HG03097 (cell line): Measurements from ENCODE around the gene TERC.
"Not testable (repeated sequence)": the region's sequence is repeated elsewhere in the genome, so short reads cannot be mapped to it uniquely, and the experiment has no call there.

ENCODE experiments used
- ATAC-seq: cut with Tn5 transposase; IDR thresholded peaks from one replicate; pipeline ENCODE4 v1.9.1; 2021; ENCODE audit not compliant: unreplicated experiment, low FRiP score

The TERC gene

DNA sequence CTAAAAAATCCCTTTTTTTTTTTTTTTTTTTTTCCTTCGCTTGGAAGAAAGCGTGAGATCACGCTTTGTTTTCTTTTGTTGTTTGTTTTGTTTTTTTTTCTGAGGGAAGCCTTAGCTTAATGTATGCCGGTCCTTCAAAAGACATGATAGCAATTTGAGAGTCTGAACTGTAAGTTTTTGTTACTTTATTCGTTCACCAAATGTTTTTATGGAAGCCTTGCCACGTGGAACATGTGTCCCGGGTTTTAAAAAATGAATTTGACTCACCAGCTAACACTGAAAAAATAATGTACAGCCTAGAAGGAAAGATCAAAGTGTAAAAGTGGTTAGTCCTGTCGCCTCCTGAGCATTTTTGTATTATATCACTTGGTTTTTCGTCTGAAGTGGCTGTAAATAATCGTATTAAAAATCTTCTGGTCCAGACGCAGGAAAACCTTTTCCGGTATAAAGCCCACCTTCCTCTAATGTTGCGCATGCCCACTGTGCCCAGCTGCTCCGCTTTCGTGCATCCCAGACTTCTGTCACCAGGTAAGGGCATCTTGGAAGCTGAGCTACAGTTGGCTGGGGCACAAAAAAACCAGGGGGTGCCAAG, 7.5 kb upstream of the TERC start:
- ATAC-seq: no peak

DNA sequence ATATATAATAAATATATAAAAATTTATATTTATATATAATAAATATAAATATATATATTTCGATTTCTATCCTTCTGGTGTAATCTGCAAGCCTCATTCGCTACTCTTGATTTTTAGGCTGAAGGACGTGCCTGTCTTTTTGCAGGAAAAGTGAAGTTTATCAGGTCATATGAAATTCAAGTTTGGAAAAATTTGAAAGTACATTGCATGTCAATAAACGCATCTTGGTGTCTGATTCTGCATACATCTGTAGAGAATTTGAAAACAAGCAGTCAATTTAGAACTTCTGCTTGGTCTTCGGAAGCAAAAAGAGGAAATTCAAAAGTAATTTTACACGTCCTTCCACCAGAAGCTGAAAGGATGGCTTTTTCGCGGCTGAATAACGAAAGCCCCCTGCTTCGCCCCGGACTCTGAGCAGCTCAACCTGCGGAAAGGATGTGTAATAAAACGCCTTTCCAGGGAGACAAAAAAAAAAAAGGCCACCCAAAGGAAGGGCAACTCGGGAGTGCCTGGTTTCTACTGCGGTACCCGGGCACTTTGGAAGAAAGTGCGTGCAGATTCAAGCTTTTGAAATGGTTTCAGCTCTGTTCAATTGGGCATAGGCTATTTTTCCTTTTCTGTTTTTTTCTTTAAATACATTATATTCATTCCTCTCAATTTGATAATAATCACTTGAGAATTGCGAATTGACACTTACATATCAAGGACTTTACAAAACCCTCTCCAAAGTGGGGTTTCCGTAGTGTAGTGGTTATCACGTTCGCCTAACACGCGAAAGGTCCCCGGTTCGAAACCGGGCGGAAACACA, 6.8 kb upstream of the TERC start:
- no peak for ATAC-seq

DNA sequence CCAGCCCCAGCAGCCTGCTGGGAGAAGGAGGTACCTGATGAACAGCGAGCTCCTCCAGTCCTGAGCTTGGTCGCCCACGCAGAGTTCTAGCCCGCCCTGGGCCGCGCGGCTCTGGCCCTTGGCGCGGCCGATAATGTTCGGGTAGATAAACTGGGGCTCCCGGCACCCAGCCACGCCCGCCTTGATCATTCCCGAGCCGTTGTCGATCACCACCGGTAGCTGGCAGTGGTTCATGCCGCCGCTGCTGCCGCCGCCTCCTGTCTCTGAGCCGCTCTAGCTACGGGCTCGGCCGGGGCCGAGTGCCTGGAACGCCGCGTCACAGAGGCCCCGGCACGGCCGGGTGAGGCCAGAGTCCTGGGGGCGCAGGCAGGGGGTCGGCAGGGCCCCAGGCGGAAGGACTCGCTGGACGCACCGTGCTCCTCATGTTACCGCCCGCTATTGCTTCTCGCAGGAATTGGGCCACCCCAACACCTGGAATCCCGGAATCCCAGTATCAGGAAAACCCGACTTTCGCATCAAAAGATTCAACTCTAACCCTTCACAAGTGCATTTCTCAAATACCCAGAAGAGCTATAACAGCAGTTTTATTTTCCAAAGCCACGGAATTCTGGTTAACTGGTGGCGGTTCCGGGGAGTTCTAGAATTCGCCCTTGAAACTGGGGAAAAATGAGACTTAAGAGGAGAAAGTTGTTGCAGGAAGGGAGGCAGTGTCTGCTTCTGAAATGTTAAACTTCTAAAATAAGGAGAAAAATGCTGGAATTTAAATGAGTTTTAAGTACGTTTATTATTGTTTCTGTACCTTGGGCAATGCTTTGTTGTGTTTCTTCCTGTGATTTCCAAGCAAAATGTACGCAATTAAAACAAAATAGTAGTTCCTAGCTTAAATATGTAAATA, 4.7 kb upstream of the TERC start, which contains the start of gene ACTRT3:
Gene ACTRT3 (minus strand): TSS at position 275 of the 895 bp plus-strand sequence. CDS start 41 bp downstream, at position 234.
- ATAC-seq: no peak

DNA sequence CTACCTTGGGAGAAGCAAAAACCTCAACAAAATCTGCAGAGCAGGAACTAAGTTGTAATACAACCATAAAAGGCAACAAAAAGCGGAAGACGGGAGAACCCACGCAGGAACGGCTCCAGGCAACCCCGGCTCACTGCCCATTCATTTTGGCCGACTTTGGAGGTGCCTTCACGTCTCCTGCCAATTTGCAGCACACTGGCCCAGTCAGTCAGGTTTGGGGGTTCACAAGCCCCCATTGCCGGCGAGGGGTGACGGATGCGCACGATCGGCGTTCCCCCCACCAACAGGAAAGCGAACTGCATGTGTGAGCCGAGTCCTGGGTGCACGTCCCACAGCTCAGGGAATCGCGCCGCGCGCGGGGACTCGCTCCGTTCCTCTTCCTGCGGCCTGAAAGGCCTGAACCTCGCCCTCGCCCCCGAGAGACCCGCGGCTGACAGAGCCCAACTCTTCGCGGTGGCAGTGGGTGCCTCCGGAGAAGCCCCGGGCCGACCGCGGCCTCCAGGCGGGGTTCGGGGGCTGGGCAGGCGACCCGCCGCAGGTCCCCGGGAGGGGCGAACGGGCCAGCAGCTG, 463 bp downstream of the TERC start:
- ATAC-seq: peak; percentile 19

DNA sequence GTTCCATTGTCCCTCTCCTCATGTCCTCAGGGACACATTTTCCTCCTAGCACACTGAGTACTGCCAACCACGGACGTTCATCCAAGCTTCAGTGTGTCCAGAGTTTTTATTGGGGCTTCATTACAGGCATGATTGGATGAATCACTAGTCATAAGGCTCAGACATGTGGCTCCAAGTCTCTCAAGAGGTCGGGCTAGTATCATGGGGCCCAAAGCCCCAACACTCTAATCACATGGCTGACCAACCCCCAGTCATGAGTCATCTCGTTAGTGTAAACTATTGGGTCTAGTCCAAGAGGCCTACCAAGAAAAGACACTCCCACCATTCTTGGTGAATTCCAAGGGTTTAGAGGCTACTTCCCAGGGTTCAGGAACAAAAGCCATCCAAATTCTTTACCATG, 4.4 kb downstream of the TERC start:
- no peak for ATAC-seq

DNA sequence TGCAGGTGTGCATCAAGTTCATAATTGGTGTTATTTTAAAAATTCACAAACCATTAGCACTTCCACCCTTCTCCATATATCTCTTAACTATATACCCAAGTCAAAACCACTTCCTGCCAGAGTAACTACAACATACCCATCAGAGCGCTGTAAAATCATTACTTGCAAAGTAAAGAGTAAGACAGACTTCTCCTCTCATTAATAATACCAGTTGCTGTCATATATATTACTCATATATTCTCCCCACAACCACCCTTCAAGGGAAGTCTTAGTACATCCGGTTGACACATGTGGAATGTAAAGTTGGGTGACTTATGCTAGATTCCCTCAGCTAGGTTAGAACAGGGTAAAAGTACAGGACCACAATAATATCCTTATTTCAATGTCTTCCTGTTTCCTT, 5.6 kb downstream of the TERC start:
- peak; percentile 77 for ATAC-seq

DNA sequence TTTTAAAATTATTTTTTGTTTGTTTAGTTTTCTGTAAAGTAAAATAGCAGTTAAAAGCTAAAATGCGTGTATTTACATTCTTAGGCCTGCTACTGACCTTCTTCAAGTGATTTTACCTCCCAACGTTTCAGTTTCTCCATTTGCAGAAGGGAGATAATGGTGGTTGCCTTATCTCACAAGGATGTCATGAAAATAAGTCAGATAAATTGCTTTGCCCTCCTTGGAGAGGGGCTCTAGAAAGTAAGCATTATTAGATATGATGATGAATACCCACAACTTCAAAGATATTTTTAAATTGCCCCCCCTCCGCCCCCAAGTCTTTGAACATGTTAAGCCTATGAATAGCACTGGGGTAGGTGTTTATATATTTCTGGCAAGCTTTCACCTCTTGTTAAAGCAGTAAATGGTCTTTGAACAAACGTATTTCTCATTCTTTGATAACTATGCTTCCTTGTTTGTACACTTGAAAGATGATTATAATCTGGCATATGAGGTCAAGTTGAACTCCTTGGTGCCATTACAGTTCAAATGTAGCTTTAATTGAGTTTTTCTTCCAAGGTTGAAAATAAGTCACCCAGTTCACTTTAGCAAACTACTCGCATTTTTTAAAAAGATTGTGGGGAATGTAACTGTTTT, 6.4 kb downstream of the TERC start:
- ATAC-seq: no peak

DNA sequence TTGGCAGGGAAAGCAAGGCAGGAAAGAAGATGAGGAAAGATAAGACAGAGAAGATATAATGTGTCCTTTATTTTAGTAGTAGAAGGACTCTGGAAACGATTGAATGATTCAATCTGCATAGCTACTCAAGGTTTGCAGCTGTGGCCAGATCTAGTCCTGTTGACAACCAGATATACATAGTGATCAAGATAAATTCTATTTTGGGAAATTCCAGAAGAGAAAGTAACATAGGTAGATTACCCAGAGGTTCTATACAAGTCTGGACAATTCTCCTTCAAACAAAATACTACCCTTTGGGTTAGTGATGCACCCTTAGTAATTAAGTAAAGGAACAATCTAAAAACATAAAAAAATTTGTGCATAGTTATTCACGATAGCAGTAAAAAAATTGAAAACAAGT, 9.4 kb downstream of the TERC start:
- no peak for ATAC-seq

DNA sequence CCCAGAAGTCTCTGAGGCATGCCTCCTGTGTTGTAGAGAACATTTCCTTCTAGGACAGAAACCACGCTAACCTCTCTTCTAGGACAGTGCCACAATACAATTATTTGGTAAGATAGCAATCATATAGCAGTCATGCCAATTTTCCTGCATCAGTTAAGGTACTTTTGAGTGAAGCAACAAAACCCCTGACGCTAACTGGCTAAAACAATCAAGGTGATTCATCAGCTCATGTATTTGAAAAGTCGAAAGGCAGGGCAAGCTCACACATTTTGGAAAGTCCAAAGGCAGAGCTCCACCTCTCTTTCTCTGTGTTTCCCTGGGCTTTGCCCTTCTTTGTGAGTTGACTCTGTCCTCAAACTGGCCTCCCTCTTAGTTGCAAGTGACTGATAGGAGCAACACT, 10.1 kb downstream of the TERC start:
- no peak for ATAC-seq

DNA sequence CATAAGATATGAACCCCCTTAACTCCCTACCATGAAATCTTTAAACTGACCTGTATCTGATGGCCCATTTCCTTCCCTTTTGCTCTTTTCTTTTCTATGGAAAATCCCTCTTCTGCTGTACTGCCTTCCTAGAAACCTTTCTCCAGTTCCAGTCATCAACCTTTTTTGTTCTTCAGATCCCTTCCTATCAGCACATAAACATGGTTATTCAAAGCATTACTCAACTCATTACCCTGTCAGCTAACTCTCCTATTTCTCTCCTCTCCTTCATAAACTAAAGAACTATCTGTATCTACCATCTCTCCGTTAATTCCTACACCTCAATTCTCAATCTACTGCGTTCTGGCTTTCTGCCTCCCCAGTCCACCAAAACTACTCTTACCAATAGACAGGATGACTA, 13.0 kb downstream of the TERC start:
- no peak for ATAC-seq

DNA sequence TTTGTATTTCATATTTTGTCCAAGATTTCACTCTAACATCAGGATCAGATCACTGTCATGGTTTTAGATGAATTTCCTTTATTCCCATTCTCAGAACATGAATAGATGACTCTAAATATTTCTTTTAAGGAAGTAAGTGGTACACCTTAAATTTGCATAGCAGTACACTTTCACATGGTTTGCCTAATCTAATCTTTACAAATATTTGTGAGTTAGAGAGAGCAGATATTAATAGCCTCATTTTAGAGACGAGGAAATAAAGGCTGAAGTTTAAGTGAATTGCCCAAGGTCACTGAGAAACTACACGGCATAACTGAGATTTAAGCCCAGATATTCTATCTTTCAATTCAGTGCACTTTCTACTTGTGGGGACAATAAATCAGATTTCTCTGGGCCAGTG, 14.2 kb downstream of the TERC start:
- no peak for ATAC-seq

DNA sequence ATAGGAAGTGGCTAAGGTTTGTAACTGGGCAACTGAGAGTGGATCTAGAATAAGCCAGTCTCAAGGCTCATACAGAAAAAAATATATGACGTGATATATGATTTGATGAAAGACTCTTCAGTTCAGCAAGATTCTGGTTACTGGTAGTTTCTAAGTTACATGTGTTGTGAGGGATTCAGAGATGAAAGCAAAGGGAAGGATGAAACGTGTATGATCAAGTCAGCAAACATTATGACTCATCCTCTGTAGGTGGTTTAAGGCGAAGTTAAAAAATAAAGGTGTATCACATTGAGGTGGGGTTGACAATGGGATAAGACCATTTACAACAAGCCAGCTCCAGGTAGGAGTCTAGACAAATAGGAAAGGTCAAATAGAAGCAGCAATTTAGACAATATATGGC, 16.2 kb downstream of the TERC start:
- ATAC-seq: no peak

DNA sequence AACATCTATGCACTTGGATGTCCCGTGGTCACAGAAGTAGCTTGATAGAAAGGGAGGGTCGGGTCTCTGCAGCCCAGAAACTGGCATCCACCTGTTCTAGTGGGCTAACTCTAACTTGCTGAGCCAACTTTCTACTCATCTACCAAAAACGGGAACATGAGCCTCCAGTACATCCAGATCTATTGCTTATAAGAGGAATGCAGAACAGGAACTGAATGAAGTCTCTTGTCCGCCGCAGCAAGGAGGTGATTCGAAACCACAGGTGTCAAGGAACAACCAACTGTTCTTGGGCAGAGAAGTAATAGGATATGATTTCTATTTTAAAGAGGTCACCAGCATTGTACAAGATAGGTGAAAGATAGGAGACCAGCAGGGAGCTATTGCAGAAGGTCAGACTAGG, 17.9 kb downstream of the TERC start:
- no peak for ATAC-seq

DNA sequence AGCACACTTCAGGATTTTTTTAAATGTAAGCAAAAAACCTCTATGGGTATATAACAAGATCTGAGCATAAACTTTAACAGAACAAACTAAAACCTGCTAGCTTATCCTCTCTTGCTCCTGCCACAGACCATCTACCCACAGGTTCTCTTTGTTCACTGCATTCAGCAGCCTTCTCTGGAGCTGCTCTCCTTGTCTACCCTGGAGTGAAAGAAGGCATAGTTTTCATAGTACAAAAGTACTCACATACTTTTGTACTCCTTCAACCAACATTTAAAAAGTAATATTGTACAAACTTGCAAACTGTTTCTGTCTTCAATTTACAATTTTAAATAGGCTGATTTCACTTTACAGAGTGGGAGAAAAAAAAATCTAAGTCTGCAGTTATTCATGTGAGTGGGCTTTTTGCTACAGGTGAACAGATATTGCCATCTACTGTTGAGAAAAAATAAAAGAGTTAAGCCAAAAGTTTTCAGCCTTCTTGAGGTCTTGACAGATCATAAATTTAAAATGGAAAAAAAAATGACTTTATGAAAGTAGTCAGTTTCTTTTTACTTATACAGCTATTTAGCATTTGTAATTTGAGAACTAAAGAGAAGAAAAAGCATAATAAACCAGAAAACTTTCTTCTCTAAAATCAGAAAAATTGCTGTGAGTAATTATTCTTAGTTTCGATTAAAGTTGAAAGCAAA, 20.4 kb downstream of the TERC start:
- no peak for ATAC-seq

DNA sequence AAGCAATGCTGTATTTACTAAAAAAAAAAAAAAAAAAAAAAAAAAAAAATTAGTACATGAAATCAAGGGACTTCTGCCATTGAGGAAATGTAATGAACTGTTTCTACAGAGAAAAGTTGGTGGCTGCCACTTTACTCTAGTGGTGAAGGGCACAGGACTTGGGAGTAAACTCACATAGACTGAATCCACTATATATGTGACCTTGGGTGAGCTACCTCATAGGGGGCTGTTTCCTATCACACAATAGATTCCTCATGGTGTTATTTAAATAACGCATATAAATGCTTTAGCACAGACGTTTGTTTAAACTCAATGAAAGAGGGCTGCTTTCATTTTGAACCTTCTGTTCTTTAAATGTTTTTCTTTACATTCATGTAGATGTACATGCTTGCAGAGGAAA, 25.8 kb downstream of the TERC start:
- ATAC-seq: no peak

DNA sequence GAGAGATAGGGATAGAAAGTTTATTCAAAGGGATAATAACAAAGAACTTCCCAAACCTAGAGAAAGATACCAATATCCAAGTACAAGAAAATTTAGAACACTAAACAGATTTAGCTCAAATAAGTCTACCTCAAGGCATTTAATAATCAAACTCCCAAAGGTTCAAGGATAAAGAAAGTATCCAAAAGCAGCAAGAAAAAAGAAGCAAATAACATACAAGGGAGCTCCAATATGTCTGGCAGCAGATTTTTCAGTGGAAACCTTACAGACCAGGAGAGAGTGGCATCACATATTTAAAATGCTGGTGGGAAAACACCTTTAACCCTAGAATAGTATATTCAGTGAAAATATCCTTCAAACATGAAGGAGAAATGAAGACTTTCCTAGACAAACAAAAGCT, 33.0 kb downstream of the TERC start:
- ATAC-seq: not testable (repeated sequence)

DNA sequence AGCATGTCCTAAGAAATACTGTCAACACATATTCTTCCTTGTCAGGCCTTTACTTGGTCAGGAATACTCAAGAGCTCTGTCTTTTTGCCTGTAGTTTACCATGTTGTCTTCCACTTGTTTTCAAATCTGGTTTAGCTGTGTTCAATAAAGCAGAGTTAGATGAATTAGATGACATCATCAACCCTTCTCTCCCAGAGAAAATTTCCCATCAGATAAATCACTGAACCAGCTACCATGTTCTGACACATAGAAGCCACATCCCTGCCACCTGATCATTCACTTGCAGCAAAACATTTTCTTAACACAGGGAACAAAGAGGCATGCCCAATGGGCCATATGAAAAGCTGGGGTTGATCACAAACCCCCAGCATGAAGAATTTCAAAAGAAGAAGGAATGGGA, 42.1 kb downstream of the TERC start:
- no peak for ATAC-seq

DNA sequence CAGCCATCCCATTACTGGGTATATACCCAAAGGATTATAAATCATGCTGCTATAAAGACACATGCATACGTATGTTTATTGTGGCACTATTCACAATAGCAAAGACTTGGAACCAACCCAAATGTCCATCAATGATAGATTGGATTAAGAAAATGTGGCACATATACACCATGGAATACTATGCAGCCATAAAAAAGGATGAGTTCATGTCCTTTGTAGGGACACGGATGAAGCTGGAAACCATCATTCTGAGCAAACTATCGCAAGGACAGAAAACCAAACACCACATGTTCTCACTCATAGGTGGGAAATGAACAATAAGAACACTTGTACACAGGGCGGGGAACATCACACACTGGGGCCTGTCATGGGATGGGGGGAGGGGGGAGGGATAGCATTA, 46.4 kb downstream of the TERC start:
- not testable (repeated sequence) for ATAC-seq
